HG02571 (cell line): ENCODE measurements around the gene FBXL2.
"Not testable (repeated sequence)": the region's sequence is repeated elsewhere in the genome, so short reads cannot be mapped to it uniquely, and the experiment has no call there.

Experiments used
- ATAC-seq: cut with Tn5 transposase; IDR thresholded peaks from one replicate; pipeline ENCODE4 v1.9.1; 2021; ENCODE audit warnings: mild to moderate bottlenecking, moderate library complexity; ENCODE audit not compliant: unreplicated experiment

FBXL2 gene

DNA sequence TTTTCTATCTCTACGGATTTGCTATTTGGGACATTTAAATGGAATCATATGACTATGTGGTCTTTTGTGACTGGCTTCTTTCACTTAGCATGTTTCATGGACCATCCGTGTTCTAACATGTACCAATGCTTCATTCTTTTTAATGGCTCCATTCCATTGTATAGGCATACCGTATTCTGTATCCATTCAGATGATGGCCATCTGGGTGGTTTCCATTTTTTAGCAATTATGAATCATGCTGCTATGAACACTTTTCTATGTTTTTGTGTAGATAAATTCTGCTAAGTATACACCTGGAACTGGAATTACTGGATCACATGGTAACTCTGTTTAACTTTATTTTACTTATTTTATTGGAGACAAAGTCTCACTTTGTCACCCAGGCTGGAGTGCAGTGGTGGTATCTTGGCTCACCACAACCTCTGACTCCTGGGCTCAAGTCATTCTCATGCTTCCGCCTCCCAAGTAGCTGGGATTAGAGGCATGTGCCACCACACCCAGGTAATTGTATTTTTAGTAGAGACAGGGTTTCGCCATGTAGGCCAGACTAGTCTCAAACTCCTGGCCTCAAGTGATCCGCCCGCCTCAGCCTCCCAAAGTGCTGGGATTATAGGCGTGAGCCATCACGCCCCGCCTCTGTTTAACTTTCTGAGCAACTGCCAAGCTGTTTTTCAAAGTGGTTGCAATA, 149.5 kb downstream of the FBXL2 start:
- no peak for ATAC-seq

- no peak for ATAC-seq
Observed at GRCh38 chr3:33428734-33429133, 151.5 kb downstream of the FBXL2 start.

GRCh38 chr3:33429306-33429705, 152.1 kb downstream of the FBXL2 start:
- not testable (repeated sequence) for ATAC-seq

GRCh38 chr3:33430061-33430460, 152.8 kb downstream of the FBXL2 start:
- ATAC-seq: no peak

DNA sequence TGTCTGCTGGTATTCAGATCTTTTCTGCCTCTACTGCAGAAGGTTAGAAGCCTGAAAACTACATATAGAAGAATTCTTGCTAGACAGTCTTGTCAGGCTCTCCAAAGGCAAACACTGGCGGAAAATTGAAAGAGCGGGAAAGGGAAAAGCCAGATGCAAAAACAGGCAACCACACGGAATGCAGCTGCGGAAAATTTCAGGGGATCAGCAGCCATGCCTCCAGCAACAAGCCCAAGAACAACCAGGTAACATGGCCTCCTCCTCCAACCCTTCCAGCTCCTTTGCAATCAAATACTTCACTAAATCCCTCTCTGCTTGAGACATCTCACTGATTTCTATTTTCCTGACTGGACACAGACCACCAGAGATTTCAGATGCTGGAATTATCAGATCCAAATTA, 153.3 kb downstream of the FBXL2 start:
- no peak for ATAC-seq

DNA sequence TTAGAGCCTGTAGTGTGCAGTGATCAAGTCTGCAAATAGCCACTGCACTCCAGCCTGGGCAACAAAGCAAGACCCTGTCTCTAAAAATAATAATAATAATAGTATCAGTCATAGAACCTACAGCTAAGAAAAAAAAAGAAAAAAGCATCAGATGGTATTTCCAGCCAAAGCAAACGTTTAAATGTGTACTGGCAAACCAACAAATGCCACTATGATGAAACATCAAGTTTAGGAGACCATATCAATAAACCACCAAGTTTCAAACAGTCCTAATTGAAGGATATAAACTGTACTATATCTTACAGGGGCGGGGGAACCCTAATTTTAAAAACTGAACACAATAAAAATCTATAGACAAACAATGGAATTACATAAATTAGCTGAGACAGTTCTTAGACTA, 156.6 kb downstream of the FBXL2 start:
- no peak for ATAC-seq
